GM18861 (cell line): ENCODE measurements around the gene ABLIM2.

Source experiments
- ATAC-seq: cut with Tn5 transposase; IDR thresholded peaks from one replicate; pipeline ENCODE4 v1.9.1; 2021; ENCODE audit not compliant: unreplicated experiment

ABLIM2 gene

GRCh38 chr4:7967501-7968261 lies 190.9 kb downstream of the ABLIM2 start:
- no peak for ATAC-seq

- no peak for ATAC-seq
Measured at GRCh38 chr4:7967063-7967440, 191.6 kb downstream of the ABLIM2 start.

- ATAC-seq: no peak
Measured at GRCh38 chr4:7966281-7967062, 192.1 kb downstream of the ABLIM2 start.

GRCh38 chr4:7964890-7965662 lies 193.5 kb downstream of the ABLIM2 start:
- ATAC-seq: no peak

- no peak for ATAC-seq
Measured at GRCh38 chr4:7964459-7964858, 194.2 kb downstream of the ABLIM2 start.

- ATAC-seq: no peak
Measured at GRCh38 chr4:7963691-7964090, 194.9 kb downstream of the ABLIM2 start.

GRCh38 chr4:7962609-7963508 lies 195.8 kb downstream of the ABLIM2 start:
- no peak for ATAC-seq

GRCh38 chr4:7960790-7961655 lies 197.6 kb downstream of the ABLIM2 start:
- ATAC-seq: no peak

- ATAC-seq: no peak
Measured at GRCh38 chr4:7960017-7960789, 198.4 kb downstream of the ABLIM2 start.

- ATAC-seq: no peak
Measured at GRCh38 chr4:7959078-7959477, 199.5 kb downstream of the ABLIM2 start.

- ATAC-seq: no peak
Measured at GRCh38 chr4:7956934-7957656, 201.5 kb downstream of the ABLIM2 start.

- no peak for ATAC-seq
Measured at GRCh38 chr4:7956270-7956808, 202.3 kb downstream of the ABLIM2 start.

GRCh38 chr4:7955393-7955792 lies 203.2 kb downstream of the ABLIM2 start:
- ATAC-seq: no peak

GRCh38 chr4:7952615-7953014 lies 206.0 kb downstream of the ABLIM2 start:
- no peak for ATAC-seq

GRCh38 chr4:7950301-7951092 lies 208.1 kb downstream of the ABLIM2 start:
- no peak for ATAC-seq

- ATAC-seq: no peak
Measured at GRCh38 chr4:7949759-7950158, 208.9 kb downstream of the ABLIM2 start.

GRCh38 chr4:7947927-7948326 lies 210.7 kb downstream of the ABLIM2 start:
- ATAC-seq: no peak
